NCI-H1930 (cell line): Measurements from ENCODE around the gene FOSL2.
"Not testable (repeated sequence)": the region's sequence is repeated elsewhere in the genome, so short reads cannot be mapped to it uniquely, and the experiment has no call there.

Source experiments
- DNase-seq, 2 experiments: peaks; one replicate each; lab custom pipeline; 2025; lab: John Stamatoyannopoulos, UW

Gene FOSL2

GRCh38 chr2:28357948-28358667 is 34.5 kb upstream of the FOSL2 start:
- DNase-seq = no peak

GRCh38 chr2:28358668-28359201 is 33.9 kb upstream of the FOSL2 start:
- no peak for DNase-seq

GRCh38 chr2:28359222-28360057 is 33.2 kb upstream of the FOSL2 start:
- DNase-seq = no peak

- no peak for DNase-seq
Measured at GRCh38 chr2:28360058-28360717, 32.5 kb upstream of the FOSL2 start.

- no peak for DNase-seq
Measured at GRCh38 chr2:28360718-28361293, 31.9 kb upstream of the FOSL2 start.

- DNase-seq = no peak
Measured at GRCh38 chr2:28361991-28362710, 30.5 kb upstream of the FOSL2 start.

GRCh38 chr2:28362991-28363521 is 29.6 kb upstream of the FOSL2 start:
- no peak for DNase-seq

GRCh38 chr2:28363686-28364280 is 28.9 kb upstream of the FOSL2 start:
- DNase-seq = no peak

GRCh38 chr2:28364610-28365009 is 28.0 kb upstream of the FOSL2 start:
- DNase-seq = no peak

GRCh38 chr2:28365158-28365557 is 27.5 kb upstream of the FOSL2 start:
- DNase-seq = no peak

GRCh38 chr2:28366149-28366495 is 26.5 kb upstream of the FOSL2 start:
- DNase-seq = no peak

- no peak for DNase-seq
Measured at GRCh38 chr2:28366496-28367282, 26.0 kb upstream of the FOSL2 start.

GRCh38 chr2:28367667-28368356 is 24.8 kb upstream of the FOSL2 start:
- DNase-seq = no peak

GRCh38 chr2:28368357-28368798 is 24.3 kb upstream of the FOSL2 start:
- no peak for DNase-seq

GRCh38 chr2:28369358-28369757 is 23.3 kb upstream of the FOSL2 start:
- no peak for DNase-seq

GRCh38 chr2:28370354-28370753 is 22.3 kb upstream of the FOSL2 start:
- no peak for DNase-seq

- DNase-seq = not testable (repeated sequence)
Measured at GRCh38 chr2:28371728-28372127, 20.9 kb upstream of the FOSL2 start.

GRCh38 chr2:28373854-28374253 is 18.8 kb upstream of the FOSL2 start:
- DNase-seq = no peak

GRCh38 chr2:28374331-28374730 is 18.3 kb upstream of the FOSL2 start:
- no peak for DNase-seq
